Ishikawa (cell line): ENCODE data around the gene MRPS2.

Experiments used
- CEBPB ChIP-seq: IDR thresholded peaks from 2 replicates; pipeline ENCODE4 v1.6.1; 2012
- EP300 ChIP-seq: IDR thresholded peaks from 2 replicates; pipeline ENCODE4 v1.6.1; 2012; ENCODE audit warnings: borderline replicate concordance
- NFIC ChIP-seq: IDR thresholded peaks from 2 replicates; pipeline ENCODE4 v1.6.1; 2012

GRCh38 chr9:135498381-135499126, 1.9 kb upstream of the MRPS2 start:
- TF ChIP-seq EP300 (no peak), CEBPB (no peak), NFIC (no peak)
